Astrocyte (in vitro differentiated cells and primary cell): ENCODE data around the gene GRK5. TPM values are rescaled to one million over a fixed set of nuclear protein-coding genes. Genes with fewer than 3 reads are reported as not detected.

ENCODE experiments used
- DNase-seq: peaks from one replicate; pipeline ENCODE4 v3.0.0-alpha.2; 2010; ENCODE audit warnings: low read depth
- FAIRE-seq: peaks from 2 replicates; lab custom pipeline; 2011; peaks lifted over from hg19 to GRCh38; lab: Jason Lieb, UNC
- H2AFZ ChIP-seq: 2 replicates; pipeline ENCODE4 v1.6.0; 2012; ENCODE audit warnings: low read depth, low read length, inconsistent platforms
- H3K27ac ChIP-seq: 2 replicates; pipeline ENCODE4 v1.5.1; 2011; ENCODE audit warnings: low read depth, low read length, inconsistent platforms
- H3K27me3 ChIP-seq: 2 replicates; pipeline ENCODE4 v1.6.0; 2011; ENCODE audit warnings: low read length, inconsistent platforms; ENCODE audit not compliant: insufficient read depth
- H3K36me3 ChIP-seq: 2 replicates; pipeline ENCODE4 v1.5.1; 2011; ENCODE audit warnings: low read length, inconsistent platforms; ENCODE audit not compliant: insufficient read depth
- H3K4me1 ChIP-seq: 2 replicates; pipeline ENCODE4 v1.5.1; 2011; ENCODE audit warnings: low read length, inconsistent platforms; ENCODE audit not compliant: insufficient read depth
- H3K4me2 ChIP-seq: 2 replicates; pipeline ENCODE4 v1.6.0; 2012; ENCODE audit warnings: low read length, inconsistent platforms
- H3K4me3 ChIP-seq: 2 replicates; pipeline ENCODE4 v1.5.1; 2011; ENCODE audit warnings: low read depth, mild to moderate bottlenecking, low read length, inconsistent platforms; ENCODE audit not compliant: insufficient read depth
- H3K79me2 ChIP-seq: 2 replicates; pipeline ENCODE4 v1.6.0; 2012; ENCODE audit warnings: mild to moderate bottlenecking, low read length, inconsistent platforms; ENCODE audit not compliant: insufficient read depth
- H3K9ac ChIP-seq: 2 replicates; pipeline ENCODE4 v1.6.0; 2012; ENCODE audit warnings: mild to moderate bottlenecking, low read length, inconsistent platforms
- H3K9me3 ChIP-seq: 2 replicates; pipeline ENCODE4 v1.5.1; 2012; ENCODE audit warnings: low read depth, mild to moderate bottlenecking, low read length, inconsistent platforms; ENCODE audit not compliant: insufficient read depth
- H4K20me1 ChIP-seq: 2 replicates; pipeline ENCODE4 v1.6.0; 2012; ENCODE audit warnings: low read length, inconsistent platforms; ENCODE audit not compliant: insufficient read depth
- H3K27ac Mint-ChIP-seq: one replicate; pipeline ENCODE4 v1.8.0; 2021; ENCODE audit warnings: mild to moderate bottlenecking, mixed read lengths; ENCODE audit not compliant: unreplicated experiment
- H3K27me3 Mint-ChIP-seq: one replicate; pipeline ENCODE4 v1.8.0; 2021; ENCODE audit warnings: low read depth, mixed read lengths; ENCODE audit not compliant: unreplicated experiment
- H3K36me3 Mint-ChIP-seq: one replicate; pipeline ENCODE4 v1.8.0; 2021; ENCODE audit warnings: low read depth, mixed read lengths; ENCODE audit not compliant: unreplicated experiment
- H3K4me1 Mint-ChIP-seq: one replicate; pipeline ENCODE4 v1.8.0; 2021; ENCODE audit warnings: low read depth, mixed read lengths; ENCODE audit not compliant: unreplicated experiment
- H3K4me3 Mint-ChIP-seq: one replicate; pipeline ENCODE4 v1.8.0; 2021; ENCODE audit warnings: mild to moderate bottlenecking, moderate library complexity, mixed read lengths; ENCODE audit not compliant: unreplicated experiment
- H3K9me3 Mint-ChIP-seq: one replicate; pipeline ENCODE4 v1.8.0; 2021; ENCODE audit warnings: mild to moderate bottlenecking, mixed read lengths; ENCODE audit not compliant: unreplicated experiment
- CTCF ChIP-seq: IDR thresholded peaks from 2 replicates; pipeline ENCODE4 v1.5.1; 2011; ENCODE audit warnings: low read depth, mild to moderate bottlenecking, inconsistent platforms, low read length, moderate library complexity; ENCODE audit not compliant: insufficient read depth
- EZH2 ChIP-seq: IDR thresholded peaks from 2 replicates; pipeline ENCODE4 v1.6.1; 2012; ENCODE audit warnings: mild to moderate bottlenecking, low read length, inconsistent platforms; ENCODE audit not compliant: insufficient read depth
- total RNA-seq: library from RNA; stranded (reverse); gene quantifications from 2 replicates; pipeline ENCODE4 v1.2.1, GENCODE V29; 2021

Gene GRK5
- total RNA-seq, 1 donor from 2014 or later, result 8.5 TPM

GRCh38 chr10:119499677-119500002 lies 292.3 kb downstream of the GRK5 start:
- no peak for TF ChIP-seq CTCF
- TF ChIP-seq EZH2, result no peak
- Histone ChIP-seq H3K27me3 (no peaks in the 10 kb centered on the region), H2AFZ (no peak overlapping the region), H3K27ac (no peak overlapping the region), H3K4me3 (no peak overlapping the region), H3K9ac (no peak overlapping the region), H3K4me1 (peaks cover 7% of the 10 kb centered on the region), H3K36me3 (peaks cover 7% of the 10 kb centered on the region), H3K79me2 (no peaks in the 10 kb centered on the region), H4K20me1 (peaks cover 9% of the 10 kb centered on the region), H3K4me2 (peak overlapping the region; percentile 17), H3K9me3 (no peaks in the 10 kb centered on the region)
- Mint-ChIP-seq H3K9me3 (no peaks in the 10 kb centered on the region), H3K27ac (no peak overlapping the region), H3K36me3 (no peaks in the 10 kb centered on the region), H3K27me3 (peaks cover 2% of the 10 kb centered on the region), H3K4me3 (no peak overlapping the region), H3K4me1 (peaks cover 26% of the 10 kb centered on the region)
- FAIRE-seq (no peak), DNase-seq (no peak)

- H3K4me1 ChIP-seq, result peaks cover 7% of the 10 kb centered on the region
- Mint-ChIP-seq H3K4me3 (no peak overlapping the region), H3K36me3 (peaks cover 3% of the 10 kb centered on the region), H3K9me3 (no peaks in the 10 kb centered on the region), H3K27me3 (peaks cover 2% of the 10 kb centered on the region), H3K27ac (no peak overlapping the region), H3K4me1 (peaks cover 26% of the 10 kb centered on the region)
- H2AFZ ChIP-seq, result no peak overlapping the region
- DNase-seq (no peak), FAIRE-seq (no peak)
- H3K27ac ChIP-seq, result no peak overlapping the region
- no peak for TF ChIP-seq EZH2
- no peak for TF ChIP-seq CTCF
- H3K36me3 ChIP-seq, result peaks cover 8% of the 10 kb centered on the region
- H3K9me3 ChIP-seq, result no peaks in the 10 kb centered on the region
- H3K27me3 ChIP-seq, result no peaks in the 10 kb centered on the region
- H3K4me2 ChIP-seq, result no peak overlapping the region
- H3K9ac ChIP-seq, result no peak overlapping the region
- H3K4me3 ChIP-seq, result no peak overlapping the region
- no peaks in the 10 kb centered on the region for H3K79me2 ChIP-seq
- peaks cover 9% of the 10 kb centered on the region for H4K20me1 ChIP-seq
Measured at GRCh38 chr10:119500123-119500795, 292.9 kb downstream of the GRK5 start.

GRCh38 chr10:119500821-119501220 lies 293.4 kb downstream of the GRK5 start:
- Histone ChIP-seq H3K4me2 (no peak overlapping the region), H4K20me1 (peaks cover 9% of the 10 kb centered on the region), H2AFZ (no peak overlapping the region), H3K79me2 (no peaks in the 10 kb centered on the region), H3K4me1 (peaks cover 7% of the 10 kb centered on the region), H3K27ac (no peak overlapping the region), H3K27me3 (no peaks in the 10 kb centered on the region), H3K9me3 (no peaks in the 10 kb centered on the region), H3K9ac (no peak overlapping the region), H3K4me3 (no peak overlapping the region), H3K36me3 (peaks cover 8% of the 10 kb centered on the region)
- TF ChIP-seq EZH2 (no peak), CTCF (no peak)
- DNase-seq, result no peak
- Mint-ChIP-seq H3K4me3 (no peak overlapping the region), H3K27ac (no peak overlapping the region), H3K4me1 (peaks cover 26% of the 10 kb centered on the region), H3K9me3 (no peaks in the 10 kb centered on the region), H3K27me3 (peaks cover 3% of the 10 kb centered on the region), H3K36me3 (peaks cover 8% of the 10 kb centered on the region)
- FAIRE-seq, result no peak
